Activated CD8-positive, alpha-beta memory T cell treated with anti-CD3 and anti-CD28 coated beads, Interleukin-2, amount 50 U/mL, for 4 hours (primary cell): Measurements from ENCODE around the gene DEPDC7.
"Not testable (repeated sequence)": the region's sequence is repeated elsewhere in the genome, so short reads cannot be mapped to it uniquely, and the experiment has no call there.

Experiments used
- DNase-seq: peaks from one replicate; pipeline ENCODE4 v3.0.0-alpha.2; 2020

DEPDC7 gene

GRCh38 chr11:33027233-33027632, 11.6 kb downstream of the DEPDC7 start:
- no peak for DNase-seq

GRCh38 chr11:33027846-33028536, 12.3 kb downstream of the DEPDC7 start:
- no peak for DNase-seq

GRCh38 chr11:33028537-33028914, 12.8 kb downstream of the DEPDC7 start:
- DNase-seq: no peak

GRCh38 chr11:33029218-33029617, 13.5 kb downstream of the DEPDC7 start:
- DNase-seq: not testable (repeated sequence)

- DNase-seq: no peak
These were observed 17.8 kb downstream of the DEPDC7 start for GRCh38 chr11:33033493-33033892.

- no peak for DNase-seq
These were observed 19.3 kb downstream of the DEPDC7 start for GRCh38 chr11:33035011-33035410.

- DNase-seq: peak; percentile 81
These were observed 23.8 kb downstream of the DEPDC7 start, which contains the start of gene TCP11L1 for GRCh38 chr11:33039274-33040032. Gene TCP11L1 (plus strand): TSS chr11:33039572. CDS start chr11:33043774, 4,202 bp downstream.

- DNase-seq: peak; percentile 24
These were observed 24.6 kb downstream of the DEPDC7 start for GRCh38 chr11:33040033-33040861.

- DNase-seq: no peak
These were observed 25.3 kb downstream of the DEPDC7 start for GRCh38 chr11:33040862-33041453.

GRCh38 chr11:33043221-33043830, 27.6 kb downstream of the DEPDC7 start:
- DNase-seq: no peak

- DNase-seq: no peak
These were observed 28.6 kb downstream of the DEPDC7 start for GRCh38 chr11:33044285-33044756.

- no peak for DNase-seq
These were observed 30.0 kb downstream of the DEPDC7 start for GRCh38 chr11:33045551-33046255.

GRCh38 chr11:33048701-33049100, 33.0 kb downstream of the DEPDC7 start:
- DNase-seq: not testable (repeated sequence)

GRCh38 chr11:33049565-33050408, 34.1 kb downstream of the DEPDC7 start:
- DNase-seq: not testable (repeated sequence)

GRCh38 chr11:33052231-33052630, 36.6 kb downstream of the DEPDC7 start:
- DNase-seq: no peak

GRCh38 chr11:33055375-33055774, 39.7 kb downstream of the DEPDC7 start:
- DNase-seq: no peak

- DNase-seq: no peak
These were observed 41.6 kb downstream of the DEPDC7 start for GRCh38 chr11:33057284-33057683.

- no peak for DNase-seq
These were observed 43.8 kb downstream of the DEPDC7 start for GRCh38 chr11:33059331-33060007.

GRCh38 chr11:33060271-33060670, 44.6 kb downstream of the DEPDC7 start:
- DNase-seq: no peak

- no peak for DNase-seq
These were observed 46.5 kb downstream of the DEPDC7 start for GRCh38 chr11:33062137-33062536.
